ENCODE results near the gene C19orf25. TPM values are rescaled to one million over a fixed set of nuclear protein-coding genes. Genes with fewer than 3 reads are reported as not detected.

C19orf25 gene
- total RNA-seq, 1 donor from 2014 or later = 26.6 TPM

DNA sequence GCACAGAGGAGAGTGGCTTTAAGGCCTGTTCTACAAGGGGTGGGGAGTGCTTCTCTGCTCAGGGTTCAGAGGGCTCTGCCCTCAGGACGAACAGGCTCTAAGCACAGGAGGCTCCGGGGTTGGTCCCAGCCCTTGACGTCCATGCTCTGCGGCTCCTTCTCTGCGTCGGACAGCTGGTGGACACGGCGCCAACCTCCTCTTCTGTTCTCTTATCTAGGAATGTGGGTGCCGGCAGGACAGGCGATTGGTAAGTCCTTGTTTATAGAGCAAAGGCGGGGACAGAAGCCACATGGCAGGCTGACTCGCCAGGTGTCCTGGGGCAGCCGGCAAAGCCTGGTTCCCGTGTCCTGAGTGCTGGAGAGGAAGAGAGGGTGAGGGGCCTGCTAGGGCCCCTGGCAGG is 49.3 kb downstream of the C19orf25 start:
- no peak overlapping the region for H3K4me3 ChIP-seq (ENCODE audit: low read depth, low read length)
- TF ChIP-seq, protein P1, sequence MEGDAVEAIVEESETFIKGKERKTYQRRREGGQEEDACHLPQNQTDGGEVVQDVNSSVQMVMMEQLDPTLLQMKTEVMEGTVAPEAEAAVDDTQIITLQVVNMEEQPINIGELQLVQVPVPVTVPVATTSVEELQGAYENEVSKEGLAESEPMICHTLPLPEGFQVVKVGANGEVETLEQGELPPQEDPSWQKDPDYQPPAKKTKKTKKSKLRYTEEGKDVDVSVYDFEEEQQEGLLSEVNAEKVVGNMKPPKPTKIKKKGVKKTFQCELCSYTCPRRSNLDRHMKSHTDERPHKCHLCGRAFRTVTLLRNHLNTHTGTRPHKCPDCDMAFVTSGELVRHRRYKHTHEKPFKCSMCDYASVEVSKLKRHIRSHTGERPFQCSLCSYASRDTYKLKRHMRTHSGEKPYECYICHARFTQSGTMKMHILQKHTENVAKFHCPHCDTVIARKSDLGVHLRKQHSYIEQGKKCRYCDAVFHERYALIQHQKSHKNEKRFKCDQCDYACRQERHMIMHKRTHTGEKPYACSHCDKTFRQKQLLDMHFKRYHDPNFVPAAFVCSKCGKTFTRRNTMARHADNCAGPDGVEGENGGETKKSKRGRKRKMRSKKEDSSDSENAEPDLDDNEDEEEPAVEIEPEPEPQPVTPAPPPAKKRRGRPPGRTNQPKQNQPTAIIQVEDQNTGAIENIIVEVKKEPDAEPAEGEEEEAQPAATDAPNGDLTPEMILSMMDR (conservative IDR thresholded peaks at IDR 0.05; ENCODE audit: low read depth, low read length) = no peak
- DNase-seq (ENCODE audit: low read depth) = no peak

DNA sequence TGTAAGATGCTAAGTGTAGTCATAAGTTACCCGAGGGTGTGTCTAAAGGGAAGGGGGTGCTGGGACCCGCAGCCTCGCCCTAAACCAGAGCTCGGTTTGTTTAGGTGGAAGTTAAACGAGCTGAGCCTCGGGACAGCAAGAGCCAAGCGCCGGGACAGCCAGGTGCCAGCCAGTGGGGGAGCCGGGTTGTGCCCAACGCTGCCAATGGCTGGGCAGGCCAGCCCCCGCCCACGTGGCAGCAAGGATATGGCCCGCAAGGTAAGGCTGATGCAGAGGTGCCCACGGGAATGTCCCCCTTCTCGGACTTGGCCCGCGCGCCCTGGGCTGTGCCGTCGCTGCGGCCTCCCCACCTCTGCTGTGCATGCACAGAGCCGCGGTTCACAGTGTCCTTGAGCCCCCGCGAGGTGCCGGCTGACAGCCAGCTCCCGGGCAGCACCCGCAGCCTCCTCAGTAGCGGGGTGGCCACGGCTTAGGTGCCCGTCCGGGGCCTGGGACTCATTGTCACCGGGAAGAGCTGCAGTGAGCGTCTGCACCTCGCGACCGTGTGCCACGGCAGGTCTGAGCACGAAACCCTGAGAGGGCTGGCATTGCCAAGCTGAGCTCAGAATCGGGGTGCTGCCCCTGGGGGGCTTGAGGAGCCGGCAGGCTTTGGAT is 50.1 kb downstream of the C19orf25 start:
- DNase-seq (ENCODE audit: low read depth) = no peak
- TF ChIP-seq, protein P1 (conservative IDR thresholded peaks at IDR 0.05; ENCODE audit: low read depth, low read length) = no peak
- H3K4me3 ChIP-seq (ENCODE audit: low read depth, low read length) = no peak overlapping the region

DNA sequence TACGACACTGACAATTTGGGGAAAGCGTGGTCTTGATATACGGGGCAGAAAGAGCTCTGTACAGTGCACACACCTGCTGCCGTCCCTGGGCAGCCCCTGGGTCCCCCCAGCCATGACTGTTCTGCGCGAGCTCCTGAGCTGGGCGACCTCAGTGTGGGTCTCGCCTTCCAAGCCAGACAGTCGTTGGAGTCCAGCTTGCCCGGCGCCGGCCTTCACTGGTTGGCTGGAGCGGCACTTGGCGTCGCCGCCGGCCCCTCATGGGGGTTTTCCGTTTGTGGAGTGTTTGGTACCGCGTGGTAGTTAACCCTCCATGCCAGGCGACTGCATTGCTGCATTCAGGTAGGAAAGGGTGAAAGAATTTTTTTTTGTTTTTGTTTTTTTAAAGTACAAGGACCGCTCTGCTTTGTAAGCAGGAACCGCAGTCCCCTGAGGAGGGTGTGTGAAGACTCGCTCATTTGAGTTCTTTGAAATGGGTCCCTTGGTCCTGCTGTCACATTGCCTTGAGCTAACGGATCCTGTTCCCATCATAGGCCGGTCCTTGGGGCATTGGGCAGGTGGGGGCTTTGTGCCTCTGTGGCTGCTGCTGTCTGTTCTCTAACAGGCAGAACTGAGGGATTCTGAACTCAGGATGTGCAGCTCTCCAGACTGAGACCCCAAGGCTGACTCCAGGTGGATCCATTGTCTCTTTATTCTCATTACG is 51.6 kb downstream of the C19orf25 start:
- DNase-seq (ENCODE audit: low read depth) = no peak
- TF ChIP-seq, protein P1 (conservative IDR thresholded peaks at IDR 0.05; ENCODE audit: low read depth, low read length) = no peak
- H3K4me3 ChIP-seq (ENCODE audit: low read depth, low read length) = no peak overlapping the region

DNA sequence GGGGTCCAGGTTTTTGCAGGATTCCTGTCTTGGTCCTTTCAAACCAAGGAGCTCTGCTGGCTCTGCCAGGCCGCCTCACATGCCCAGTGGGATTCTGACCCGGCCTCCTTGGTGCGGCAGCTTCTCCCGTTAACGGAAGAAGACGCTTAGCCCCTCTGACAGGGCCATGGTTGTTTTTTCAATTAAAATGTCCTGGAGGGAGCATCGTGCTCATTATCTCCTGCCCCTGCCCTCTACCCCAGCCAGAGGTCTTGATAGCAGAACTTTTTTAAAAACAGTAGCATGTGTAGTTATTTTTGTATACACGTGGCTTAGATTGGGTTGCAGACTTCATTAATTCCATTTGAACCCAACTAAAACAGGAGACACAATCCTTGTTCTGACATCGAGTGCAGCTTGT is 52.3 kb downstream of the C19orf25 start:
- no peak overlapping the region for H3K4me3 ChIP-seq (ENCODE audit: low read depth, low read length)
- TF ChIP-seq, protein P1 (conservative IDR thresholded peaks at IDR 0.05; ENCODE audit: low read depth, low read length) = no peak
- DNase-seq (ENCODE audit: low read depth) = no peak

DNA sequence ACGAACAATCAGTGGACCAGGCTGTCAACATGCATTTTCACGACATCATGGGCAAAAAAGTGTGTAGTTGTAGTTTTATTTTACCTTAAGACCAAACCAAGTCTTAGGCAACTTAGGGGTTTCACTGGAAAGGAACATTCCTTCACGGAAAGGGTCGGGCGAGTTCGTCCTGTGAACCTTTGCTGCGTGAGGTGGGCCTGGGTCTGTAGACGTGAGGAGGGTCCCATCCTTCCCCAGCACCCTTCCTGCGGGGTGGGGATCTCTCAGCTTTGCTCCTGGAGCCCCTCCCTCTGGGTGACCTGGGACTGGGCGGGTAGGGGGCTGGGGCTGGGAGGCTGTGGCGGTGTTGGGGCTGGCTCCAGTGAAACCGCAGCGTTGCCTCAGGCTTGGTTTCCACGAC is 53.1 kb downstream of the C19orf25 start:
- H3K4me3 ChIP-seq (ENCODE audit: low read depth, low read length) = no peak overlapping the region
- TF ChIP-seq, protein P1 (conservative IDR thresholded peaks at IDR 0.05; ENCODE audit: low read depth, low read length) = no peak

DNA sequence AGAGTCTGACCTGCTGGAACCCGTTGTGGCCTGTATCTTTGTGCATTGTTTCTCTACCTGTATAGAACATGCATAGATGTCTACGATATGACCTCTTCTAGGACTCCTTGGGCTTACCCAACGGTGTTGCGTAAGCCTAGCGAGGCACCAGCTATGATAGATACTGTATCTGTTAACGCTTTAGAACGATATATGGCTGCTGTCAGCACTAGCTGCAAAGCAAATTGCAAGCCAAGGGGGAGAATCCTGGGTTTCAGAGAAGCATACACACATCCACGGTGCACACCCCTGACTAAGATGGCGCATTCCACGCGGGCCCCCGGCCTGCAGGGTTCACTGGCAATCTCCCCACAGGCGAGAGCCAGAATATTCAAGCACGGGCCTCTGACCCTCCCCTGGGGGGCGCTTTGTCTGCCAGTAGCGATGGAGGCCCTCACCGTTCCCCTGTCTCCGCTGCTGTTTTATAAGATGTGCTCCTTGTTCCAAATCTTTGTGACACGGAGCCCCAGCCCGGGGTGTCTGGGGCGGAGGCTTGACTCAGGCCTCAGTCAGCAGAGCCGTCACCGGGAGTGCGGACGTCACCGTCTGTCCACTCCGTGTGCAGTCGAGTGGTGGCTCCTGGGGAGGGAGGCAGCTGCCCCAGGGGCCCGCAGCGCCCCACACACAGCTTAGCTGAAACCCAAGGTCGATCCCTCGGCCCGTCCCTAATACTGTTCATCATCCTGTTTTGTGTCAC is 53.7 kb downstream of the C19orf25 start:
- no peak overlapping the region for H3K4me3 ChIP-seq (ENCODE audit: low read depth, low read length)
- DNase-seq (ENCODE audit: low read depth) = no peak

More for the DNA sequence above, 53.1 kb downstream of the C19orf25 start:
- no peak for DNase-seq (ENCODE audit: low read depth)

More for the DNA sequence above, 53.7 kb downstream of the C19orf25 start:
- TF ChIP-seq, protein P1 (conservative IDR thresholded peaks at IDR 0.05; ENCODE audit: low read depth, low read length) = no peak

Measured in epithelial cell of proximal tubule (primary cell).